IMR-90 (cell line): ENCODE measurements around the gene MEGF8. TPM values are rescaled to one million over a fixed set of nuclear protein-coding genes. Genes with fewer than 3 reads are reported as not detected.
A peak's percentile ranks its signal among the peaks of the same experiment; 100 is the strongest.

Experiments
- ATAC-seq: fragments of 200-7000 bp; cut with Tn5 transposase; 2 replicates; pipeline ENCODE4 v1.9.1; 2020; ENCODE audit warnings: low read depth, mild to moderate bottlenecking, moderate library complexity
- BruUV-seq: library from RNA; stranded (reverse); fragments of 400-500 nt; replicated peaks from 2 replicates; lab custom pipeline; 2021; lab: Mats Ljungman, UMichigan
- CTCF ChIA-PET: fragments of 300-600 bp; formaldehyde crosslinking; extraction: SDS; loops from one replicate; lab custom pipeline; 2021; ENCODE audit warnings: antibody characterized with exemption; lab: Yijun Ruan, JAX
- POLR2A ChIA-PET: fragments of 300-600 bp; sonication (Branson Sonifier 250); formaldehyde crosslinking; loops from one replicate; lab custom pipeline; 2022; ENCODE audit warnings: antibody characterized with exemption; ENCODE audit not compliant: unreplicated experiment; lab: Charles Lee
- DNase-seq: peaks from one replicate; pipeline ENCODE4 v3.0.0; 2013
- H2AFZ ChIP-seq: replicated peaks from 2 replicates; pipeline ENCODE3; 2013; ENCODE audit warnings: low read length, mild to moderate bottlenecking; ENCODE audit not compliant: poor library complexity
- H2AK5ac ChIP-seq: 2 replicates; pipeline ENCODE4 v1.6.1; 2013; ENCODE audit warnings: low read depth, low read length, inconsistent platforms
- H2AK9ac ChIP-seq: replicated peaks from 2 replicates; pipeline ENCODE3; 2013; ENCODE audit warnings: mild to moderate bottlenecking, low read depth, low read length, moderate library complexity; ENCODE audit not compliant: poor library complexity
- H2BK120ac ChIP-seq: 2 replicates; pipeline ENCODE4 v1.6.1; 2013; ENCODE audit warnings: low read depth, low read length, inconsistent platforms
- H2BK15ac ChIP-seq: 3 replicates; pipeline ENCODE4 v1.6.1; 2013; ENCODE audit warnings: low read depth, low read length, inconsistent platforms
- H2BK20ac ChIP-seq: 2 replicates; pipeline ENCODE4 v1.6.1; 2013; ENCODE audit warnings: low read depth, mild to moderate bottlenecking, inconsistent platforms, low read length, moderate library complexity
- H2BK5ac ChIP-seq: 2 replicates; pipeline ENCODE4 v1.6.1; 2013; ENCODE audit warnings: mild to moderate bottlenecking, low read depth, low read length, inconsistent platforms; ENCODE audit not compliant: poor library complexity, severe bottlenecking
- H3K14ac ChIP-seq: replicated peaks from 2 replicates; pipeline ENCODE4 v1.6.1; 2013; ENCODE audit warnings: low read depth, low read length, inconsistent platforms
- H3K18ac ChIP-seq: 2 replicates; pipeline ENCODE4 v1.6.1; 2013; ENCODE audit warnings: low read depth, low read length, control low read depth
- H3K23ac ChIP-seq: 2 replicates; pipeline ENCODE4 v1.6.1; 2013; ENCODE audit warnings: low read depth, low read length, inconsistent platforms
- H3K27ac ChIP-seq: 2 replicates; pipeline ENCODE4 v1.5.1; 2013; ENCODE audit warnings: mild to moderate bottlenecking, control low read depth, low read length; ENCODE audit not compliant: insufficient read depth
- H3K27me3 ChIP-seq: 2 replicates; pipeline ENCODE4 v1.6.1; 2013; ENCODE audit warnings: low read length; ENCODE audit not compliant: control insufficient read depth, insufficient read depth
- H3K36me3 ChIP-seq: 2 replicates; pipeline ENCODE4 v1.6.1; 2013; ENCODE audit warnings: low read length, mixed read lengths; ENCODE audit not compliant: control insufficient read depth, insufficient read depth
- H3K4ac ChIP-seq: 2 replicates; pipeline ENCODE4 v1.6.1; 2013; ENCODE audit warnings: low read depth, low read length, inconsistent platforms
- H3K4me1 ChIP-seq: 2 replicates; pipeline ENCODE4 v1.6.1; 2013; ENCODE audit warnings: low read length, mixed read lengths; ENCODE audit not compliant: control insufficient read depth, insufficient read depth
- H3K4me2 ChIP-seq: 2 replicates; pipeline ENCODE4 v1.6.1; 2013; ENCODE audit warnings: low read depth, mild to moderate bottlenecking, control low read depth, low read length, moderate library complexity
- H3K4me3 ChIP-seq: 2 replicates; pipeline ENCODE4 v1.5.1; 2013; ENCODE audit warnings: low read depth, mild to moderate bottlenecking, control low read depth, low read length, moderate library complexity; ENCODE audit not compliant: insufficient read depth
- H3K56ac ChIP-seq: 2 replicates; pipeline ENCODE4 v1.6.1; 2013; ENCODE audit warnings: low read length, inconsistent platforms; ENCODE audit not compliant: insufficient read depth; ENCODE audit errors: extremely low read depth
- H3K79me1 ChIP-seq, 2 experiments: 2 replicates each; pipeline ENCODE4 v1.6.1; 2013; ENCODE audit warnings: low read length in 2 of 2, inconsistent platforms in 1 of 2, low read depth in 1 of 2
- H3K9ac ChIP-seq: 2 replicates; pipeline ENCODE4 v1.6.1; 2013; ENCODE audit warnings: low read depth, low read length, control low read depth
- H3K9me1 ChIP-seq: 2 replicates; pipeline ENCODE4 v1.6.1; 2013; ENCODE audit warnings: low read length, inconsistent platforms; ENCODE audit not compliant: insufficient read depth
- H3K9me3 ChIP-seq: 2 replicates; pipeline ENCODE4 v1.6.1; 2013; ENCODE audit warnings: low read length; ENCODE audit not compliant: control insufficient read depth, insufficient read depth
- H4K20me1 ChIP-seq: 2 replicates; pipeline ENCODE4 v1.6.1; 2013; ENCODE audit warnings: low read length, inconsistent platforms; ENCODE audit not compliant: insufficient read depth
- H4K5ac ChIP-seq: 2 replicates; pipeline ENCODE4 v1.6.1; 2013; ENCODE audit warnings: mild to moderate bottlenecking, low read depth, low read length, control low read depth
- H4K8ac ChIP-seq, 2 experiments: 2 replicates each; pipeline ENCODE4 v1.6.1; 2013; ENCODE audit warnings: low read depth in 2 of 2, low read length in 2 of 2, control low read depth in 1 of 2, inconsistent platforms in 1 of 2
- H4K91ac ChIP-seq: 2 replicates; pipeline ENCODE4 v1.6.1; 2013; ENCODE audit warnings: low read depth, low read length, inconsistent platforms; ENCODE audit not compliant: insufficient read depth
- FOS ChIP-seq: fragments of 150-350 bp; IDR thresholded peaks from 2 replicates; pipeline ENCODE4 v1.6.1; 2016; ENCODE audit warnings: low read depth, low read length
- MAZ ChIP-seq: IDR thresholded peaks from 2 replicates; pipeline ENCODE4 v1.6.1; 2012; ENCODE audit warnings: low read depth, mild to moderate bottlenecking, low read length, improper control_type of control experiment, moderate library complexity, borderline replicate concordance
- MXI1 ChIP-seq: IDR thresholded peaks from 2 replicates; pipeline ENCODE4 v1.6.1; 2012; ENCODE audit warnings: low read depth, mild to moderate bottlenecking, low read length, moderate library complexity, borderline replicate concordance
- POLR2A ChIP-seq: IDR thresholded peaks from 2 replicates; pipeline ENCODE4 v1.6.1; 2012; ENCODE audit warnings: mild to moderate bottlenecking, low read depth, low read length
- USF2 ChIP-seq: fragments of 150-350 bp; IDR thresholded peaks from 2 replicates; pipeline ENCODE4 v1.6.1; 2017; ENCODE audit warnings: mild to moderate bottlenecking, antibody characterized with exemption, low read length, low read depth
- WGBS, 2 experiments: methylation state at CpG; one replicate each; pipeline versions ENCODE4 v1.1.5 to v1.1.7; 2013; ENCODE audit warnings: missing lambda C conversion rate in 2 of 2; ENCODE audit not compliant: insufficient read length in 1 of 2; ENCODE audit errors: extremely low coverage in 2 of 2; 5-methylcytosine and 5-hydroxymethylcytosine counted together
- dilution Hi-C: fragments of 300-500 bp; cut with HindIII; formaldehyde crosslinking; loops from one replicate; pipeline ENCODE4 v1.14.3; 2018; ENCODE audit warnings: low sequenced_read_pairs; ENCODE audit not compliant: unreplicated experiment
- in situ Hi-C: fragments of 300-500 bp; cut with MboI; formaldehyde crosslinking; loops from 3 replicates; pipeline ENCODE4 v1.14.3; 2019; ENCODE audit warnings: low sequenced_read_pairs, inconsistent platforms, mixed read lengths
- intact Hi-C: fragments of 100-400 bp; cut with micrococcal nuclease; formaldehyde crosslinking; loops from 2 replicates; pipeline ENCODE4 v1.10.0; 2022
- polyA plus RNA-seq, 3 experiments: library from polyadenylated mRNA; depleted of rRNA; stranded (reverse); fragments of >200 nt; gene quantifications; 2 replicates each; pipeline ENCODE4 v1.2.3, GENCODE V29; 2012; ENCODE audit warnings: low replicate concordance in 1 of 3
- total RNA-seq: library from RNA; depleted of rRNA; stranded (reverse); fragments of >200 nt; gene quantifications from 2 replicates; pipeline ENCODE4 v1.2.3, GENCODE V29; 2012
- TF ChIP-seq, protein P1 (sequence below): conservative IDR thresholded peaks from 2 replicates; pipeline ENCODE4 v1.5.1; 2012; ENCODE audit warnings: mild to moderate bottlenecking, low read depth, low read length, improper control_type of control experiment

The MEGF8 gene
- total and polyA plus RNA-seq, 2 of the 4 experiments (the other 2 are of a cell fraction), result 2.3 to 12.5 TPM

DNA sequence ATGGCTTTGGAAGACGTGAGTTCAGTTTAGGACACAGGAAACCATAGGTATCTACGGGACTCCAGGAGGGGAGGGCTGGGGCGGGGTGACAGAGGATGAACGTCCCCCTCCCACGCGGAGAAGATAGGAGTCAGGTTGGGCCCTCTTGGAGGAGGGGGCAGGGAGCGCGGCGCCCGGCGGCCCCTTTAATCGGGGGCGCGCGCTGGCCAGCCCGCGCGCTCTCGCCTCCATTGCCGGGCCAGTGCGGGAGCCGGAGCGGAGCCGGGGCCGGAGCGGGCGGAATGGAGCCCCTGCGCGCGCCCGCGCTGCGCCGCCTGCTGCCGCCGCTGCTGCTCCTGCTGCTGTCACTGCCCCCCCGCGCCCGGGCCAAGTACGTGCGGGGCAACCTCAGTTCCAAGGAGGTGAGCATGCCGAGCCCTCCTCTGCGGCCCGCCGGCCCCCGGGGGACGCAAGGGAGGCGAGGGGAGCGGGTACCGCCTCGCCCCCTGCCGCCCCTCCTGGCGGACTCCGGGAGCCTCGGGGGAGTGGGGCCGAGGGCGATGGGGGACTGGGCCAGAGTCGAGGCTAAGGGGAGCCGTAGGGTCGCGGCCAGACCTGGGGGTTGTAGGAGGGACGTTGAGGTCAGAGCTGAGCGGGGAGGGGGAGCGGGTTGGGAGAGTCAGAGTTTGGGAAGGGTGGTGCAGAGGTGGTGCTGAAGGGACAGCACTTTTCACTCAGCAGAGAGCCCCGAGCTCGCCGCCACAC lies 12.2 kb upstream of the MEGF8 start, which contains the start of gene TMEM145:
Gene TMEM145 (plus strand): TSS at position 214 of the 744 bp plus-strand sequence. CDS start 68 bp downstream, at position 282.
- ATAC-seq, result peak; percentile 92
- Histone ChIP-seq H3K4me2 (peak within 1 kb of the TSS; percentile 72), H3K27me3 (peaks cover 24% of the 10 kb centered on the region), H3K9me1 (peaks cover 10% of the 10 kb centered on the region), H4K5ac (no peak within 1 kb of the TSS), H3K79me1 (no peaks in the 10 kb centered on the region), H3K4ac (no peak within 1 kb of the TSS), H3K14ac (no peak within 1 kb of the TSS), H2BK5ac (no peak within 1 kb of the TSS), H3K23ac (no peak within 1 kb of the TSS), H2BK120ac (no peak within 1 kb of the TSS), H4K91ac (no peak within 1 kb of the TSS), H3K18ac (no peak within 1 kb of the TSS), H3K4me1 (peaks cover 3% of the 10 kb centered on the region), H3K4me3 (peak within 1 kb of the TSS; percentile 36), H2AK9ac (peak within 1 kb of the TSS; percentile 52), H2AK5ac (no peak within 1 kb of the TSS), H3K9ac (no peak within 1 kb of the TSS), H3K27ac (no peak within 1 kb of the TSS), H2AFZ (peak within 1 kb of the TSS; percentile 87), H2BK15ac (no peak within 1 kb of the TSS), H2BK20ac (no peak within 1 kb of the TSS), H4K20me1 (no peaks in the 10 kb centered on the region; the same call in 1 of the 2 replicates), H3K56ac (no peak within 1 kb of the TSS), H3K36me3 (no peaks in the 10 kb centered on the region), H3K9me3 (no peaks in the 10 kb centered on the region), H4K8ac (no peak within 1 kb of the TSS)
- dilution Hi-C loops, result no loop called here
- POLR2A ChIA-PET, result no interaction called here
- CTCF ChIA-PET, result interaction anchor here (1.0 kb wide), 1 partner anchor 34 kb away, joined by 4 read pairs; no protein-coding TSS in a partner anchor
- 0% methylated on average over 1 of the region's 67 CpGs; no CpG with 5 or more reads in 1 of the 2 experiments for WGBS, 2 experiments
- intact Hi-C loops, result no loop called here
- TF ChIP-seq MAZ, result peak; percentile 64; the same call in 1 of the 2 replicates
- TF ChIP-seq, protein P1, sequence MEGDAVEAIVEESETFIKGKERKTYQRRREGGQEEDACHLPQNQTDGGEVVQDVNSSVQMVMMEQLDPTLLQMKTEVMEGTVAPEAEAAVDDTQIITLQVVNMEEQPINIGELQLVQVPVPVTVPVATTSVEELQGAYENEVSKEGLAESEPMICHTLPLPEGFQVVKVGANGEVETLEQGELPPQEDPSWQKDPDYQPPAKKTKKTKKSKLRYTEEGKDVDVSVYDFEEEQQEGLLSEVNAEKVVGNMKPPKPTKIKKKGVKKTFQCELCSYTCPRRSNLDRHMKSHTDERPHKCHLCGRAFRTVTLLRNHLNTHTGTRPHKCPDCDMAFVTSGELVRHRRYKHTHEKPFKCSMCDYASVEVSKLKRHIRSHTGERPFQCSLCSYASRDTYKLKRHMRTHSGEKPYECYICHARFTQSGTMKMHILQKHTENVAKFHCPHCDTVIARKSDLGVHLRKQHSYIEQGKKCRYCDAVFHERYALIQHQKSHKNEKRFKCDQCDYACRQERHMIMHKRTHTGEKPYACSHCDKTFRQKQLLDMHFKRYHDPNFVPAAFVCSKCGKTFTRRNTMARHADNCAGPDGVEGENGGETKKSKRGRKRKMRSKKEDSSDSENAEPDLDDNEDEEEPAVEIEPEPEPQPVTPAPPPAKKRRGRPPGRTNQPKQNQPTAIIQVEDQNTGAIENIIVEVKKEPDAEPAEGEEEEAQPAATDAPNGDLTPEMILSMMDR, result 0 out of 2 replicates have a peak, but pooled peaks have one; percentile 18
- TF ChIP-seq USF2, result no peak
- TF ChIP-seq POLR2A, result no peak
- no peak for TF ChIP-seq FOS
- TF ChIP-seq MXI1, result 0 out of 2 replicates have a peak, but pooled peaks have one; percentile 19
- peak; percentile 52 for DNase-seq
- in situ Hi-C loops, result no loop called here
- BruUV-seq, result no TSS peak
